BE2C (cell line): ENCODE results near the gene ZNF460.

Source experiments
- DNase-seq: peaks from one replicate; pipeline ENCODE4 v3.0.0-alpha.2; 2020
- H3K27me3 ChIP-seq: fragments of 250-450 bp; sonication (Bioruptor Pico); 2 replicates; pipeline ENCODE4 v1.5.1; 2020; ENCODE audit warnings: mild to moderate bottlenecking
- H3K36me3 ChIP-seq: fragments of 250-450 bp; sonication (Bioruptor Pico); 2 replicates; pipeline ENCODE4 v1.5.1; 2020; ENCODE audit warnings: mild to moderate bottlenecking
- H3K4me1 ChIP-seq: fragments of 250-450 bp; sonication (Bioruptor Pico); 2 replicates; pipeline ENCODE4 v1.5.1; 2020
- H3K4me3 ChIP-seq: 2 replicates; pipeline ENCODE4 v1.5.1; 2011; ENCODE audit warnings: low read depth, low read length
- H3K9me3 ChIP-seq: fragments of 250-450 bp; sonication (Bioruptor Pico); 2 replicates; pipeline ENCODE4 v1.5.1; 2020
- TF ChIP-seq, protein P1 (sequence below): IDR thresholded peaks from 2 replicates; pipeline ENCODE4 v1.5.1; 2012; ENCODE audit warnings: mild to moderate bottlenecking, low read depth, low read length

The ZNF460 gene

DNA sequence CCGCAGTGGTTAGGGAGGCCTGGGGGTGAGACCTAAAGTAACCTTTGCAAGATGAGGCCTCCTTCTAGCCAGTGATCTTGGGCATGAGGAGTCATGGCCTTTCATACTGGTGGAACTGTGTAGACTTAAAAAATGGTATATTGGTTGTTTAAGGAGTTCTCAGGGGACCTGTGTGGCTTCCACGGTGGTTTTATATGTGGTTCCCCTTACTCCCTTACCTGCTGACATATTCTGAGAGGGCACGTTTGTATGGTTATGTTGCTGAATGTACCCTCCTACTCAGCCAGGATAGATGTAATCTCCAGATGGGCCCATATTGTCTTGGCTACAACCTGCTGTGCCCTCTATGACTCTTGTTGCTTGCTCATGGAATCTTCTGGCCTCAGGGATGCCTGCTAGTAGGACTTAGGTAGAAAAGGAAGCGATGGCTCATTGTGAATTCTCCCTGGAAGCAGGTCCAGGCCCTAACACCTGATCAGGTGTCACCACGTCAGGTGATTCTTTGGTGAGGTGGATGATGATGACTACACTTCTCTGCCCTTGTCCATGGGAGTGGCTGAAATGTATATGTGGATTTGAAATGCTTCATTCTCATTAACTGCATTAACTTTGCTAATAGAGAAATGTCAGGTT, 1.8 kb downstream of the ZNF460 start:
- peak overlapping the region; percentile 99 for H3K4me3 ChIP-seq
- no peaks in the 10 kb centered on the region for H3K9me3 ChIP-seq
- no peak for DNase-seq
- TF ChIP-seq, protein P1, sequence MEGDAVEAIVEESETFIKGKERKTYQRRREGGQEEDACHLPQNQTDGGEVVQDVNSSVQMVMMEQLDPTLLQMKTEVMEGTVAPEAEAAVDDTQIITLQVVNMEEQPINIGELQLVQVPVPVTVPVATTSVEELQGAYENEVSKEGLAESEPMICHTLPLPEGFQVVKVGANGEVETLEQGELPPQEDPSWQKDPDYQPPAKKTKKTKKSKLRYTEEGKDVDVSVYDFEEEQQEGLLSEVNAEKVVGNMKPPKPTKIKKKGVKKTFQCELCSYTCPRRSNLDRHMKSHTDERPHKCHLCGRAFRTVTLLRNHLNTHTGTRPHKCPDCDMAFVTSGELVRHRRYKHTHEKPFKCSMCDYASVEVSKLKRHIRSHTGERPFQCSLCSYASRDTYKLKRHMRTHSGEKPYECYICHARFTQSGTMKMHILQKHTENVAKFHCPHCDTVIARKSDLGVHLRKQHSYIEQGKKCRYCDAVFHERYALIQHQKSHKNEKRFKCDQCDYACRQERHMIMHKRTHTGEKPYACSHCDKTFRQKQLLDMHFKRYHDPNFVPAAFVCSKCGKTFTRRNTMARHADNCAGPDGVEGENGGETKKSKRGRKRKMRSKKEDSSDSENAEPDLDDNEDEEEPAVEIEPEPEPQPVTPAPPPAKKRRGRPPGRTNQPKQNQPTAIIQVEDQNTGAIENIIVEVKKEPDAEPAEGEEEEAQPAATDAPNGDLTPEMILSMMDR: no peak
- no peaks in the 10 kb centered on the region for H3K27me3 ChIP-seq
- peaks cover 4% of the 10 kb centered on the region; the same call in 1 of the 2 replicates for H3K4me1 ChIP-seq
- H3K36me3 ChIP-seq: peaks cover 45% of the 10 kb centered on the region

DNA sequence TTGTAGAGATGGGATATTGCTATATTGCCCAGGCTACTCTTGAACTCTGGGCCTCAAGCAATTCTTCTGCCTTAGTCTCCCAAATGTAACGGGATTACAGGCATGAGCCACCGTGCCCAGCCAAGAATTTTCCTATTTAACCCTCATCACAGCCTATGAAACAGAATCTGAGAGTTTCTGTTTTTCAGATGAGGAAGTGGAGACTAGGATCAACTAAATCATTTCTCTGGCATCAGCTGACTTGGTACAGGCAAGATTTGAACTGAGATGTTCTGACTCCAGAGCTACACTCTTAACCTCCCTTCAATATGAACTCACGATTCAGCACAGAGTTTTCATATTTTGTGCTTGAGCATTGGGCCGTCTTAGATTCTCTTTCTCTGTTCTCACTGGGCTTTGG, 8.1 kb downstream of the ZNF460 start:
- Histone ChIP-seq H3K27me3 (no peaks in the 10 kb centered on the region), H3K4me1 (no peaks in the 10 kb centered on the region), H3K36me3 (peaks cover 94% of the 10 kb centered on the region), H3K9me3 (no peaks in the 10 kb centered on the region), H3K4me3 (no peak overlapping the region)
- TF ChIP-seq, protein P1: no peak
- no peak for DNase-seq

DNA sequence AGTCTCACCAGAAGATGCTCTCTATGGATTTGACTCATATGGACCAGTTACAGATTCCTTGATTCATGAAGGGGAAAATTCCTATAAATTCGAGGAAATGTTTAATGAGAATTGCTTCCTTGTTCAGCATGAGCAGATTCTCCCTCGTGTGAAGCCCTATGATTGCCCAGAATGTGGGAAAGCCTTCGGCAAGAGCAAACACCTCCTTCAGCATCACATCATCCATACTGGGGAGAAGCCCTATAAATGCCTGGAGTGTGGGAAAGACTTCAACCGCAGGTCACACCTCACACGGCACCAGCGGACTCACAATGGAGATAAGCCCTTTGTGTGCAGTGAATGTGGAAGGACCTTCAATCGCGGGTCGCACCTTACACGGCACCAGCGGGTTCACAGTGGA, 10.7 kb downstream of the ZNF460 start:
- H3K4me3 ChIP-seq: no peak overlapping the region
- no peak for DNase-seq
- TF ChIP-seq, protein P1: no peak
- H3K27me3 ChIP-seq: no peaks in the 10 kb centered on the region
- no peaks in the 10 kb centered on the region; the same call in 1 of the 2 replicates for H3K9me3 ChIP-seq
- H3K4me1 ChIP-seq: no peaks in the 10 kb centered on the region
- peaks cover 95% of the 10 kb centered on the region for H3K36me3 ChIP-seq

DNA sequence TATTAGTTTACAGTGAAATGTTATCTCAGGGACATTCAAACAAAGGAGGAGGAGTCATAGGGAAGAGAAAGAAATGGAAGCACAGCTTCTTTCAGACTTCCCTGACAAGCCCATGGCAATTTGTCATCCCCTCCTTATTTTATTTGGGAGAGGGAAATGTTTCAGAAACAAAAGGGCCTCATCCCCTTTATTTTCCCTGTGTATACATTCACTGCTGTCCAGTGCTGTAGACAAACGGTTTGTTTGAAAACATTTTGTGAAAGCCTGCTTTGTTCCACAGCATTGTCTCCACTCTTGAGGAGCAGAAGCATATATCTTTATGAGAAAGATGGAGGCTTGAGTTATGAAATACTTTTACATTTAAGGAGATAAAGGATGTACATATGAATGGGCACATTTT, 12.3 kb downstream of the ZNF460 start:
- TF ChIP-seq, protein P1: no peak
- DNase-seq: no peak
- H3K4me1 ChIP-seq: no peaks in the 10 kb centered on the region
- H3K27me3 ChIP-seq: no peaks in the 10 kb centered on the region
- H3K4me3 ChIP-seq: no peak overlapping the region
- H3K36me3 ChIP-seq: peaks cover 80% of the 10 kb centered on the region
- H3K9me3 ChIP-seq: no peaks in the 10 kb centered on the region; the same call in 1 of the 2 replicates

DNA sequence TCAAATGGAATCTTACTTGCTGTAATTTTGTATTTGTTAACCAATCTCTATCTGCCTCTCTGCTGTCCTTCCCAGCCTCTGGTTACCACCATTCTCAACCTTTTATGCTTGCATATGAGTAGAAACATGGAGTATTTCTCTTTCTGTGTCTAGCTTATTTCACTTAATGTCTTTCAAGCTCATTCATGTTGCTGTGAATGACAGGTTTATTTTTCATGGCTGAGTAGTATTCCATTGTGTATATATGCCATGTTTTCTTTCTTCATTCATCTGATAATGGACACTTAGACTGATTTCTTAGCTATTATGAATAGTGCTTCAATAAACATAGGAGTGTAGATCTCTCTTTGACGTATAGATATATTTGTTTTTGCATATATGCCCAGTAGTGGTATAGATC, 13.4 kb downstream of the ZNF460 start:
- no peak overlapping the region for H3K4me3 ChIP-seq
- H3K4me1 ChIP-seq: no peaks in the 10 kb centered on the region
- H3K36me3 ChIP-seq: peaks cover 75% of the 10 kb centered on the region
- TF ChIP-seq, protein P1: no peak
- H3K27me3 ChIP-seq: no peaks in the 10 kb centered on the region
- DNase-seq: no peak
- H3K9me3 ChIP-seq: no peaks in the 10 kb centered on the region; the same call in 1 of the 2 replicates

DNA sequence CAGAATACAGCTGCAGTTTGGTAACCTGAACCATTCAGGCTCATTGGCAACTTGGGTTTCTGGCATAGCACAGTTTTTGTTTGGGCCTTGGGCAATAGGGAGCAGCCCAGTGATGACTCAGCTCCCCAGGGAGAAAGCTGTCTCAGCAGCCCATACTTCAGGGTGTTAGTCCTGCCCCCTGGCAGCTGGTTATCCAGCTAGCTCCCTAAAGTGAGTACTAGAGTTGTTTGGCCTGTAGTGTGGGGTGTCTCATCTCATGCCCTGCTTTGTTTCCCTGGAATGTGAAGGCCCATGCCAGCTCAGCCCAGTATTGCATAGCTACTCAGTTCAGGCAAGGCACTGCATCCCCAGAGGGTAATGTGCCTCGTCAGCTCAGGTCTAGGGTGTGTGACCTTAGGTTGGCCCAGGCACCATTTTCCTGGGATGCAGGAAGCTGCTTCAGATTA, 21.8 kb downstream of the ZNF460 start:
- Histone ChIP-seq H3K9me3 (no peaks in the 10 kb centered on the region), H3K27me3 (no peaks in the 10 kb centered on the region), H3K4me1 (0 out of 2 replicates have a peak, but pooled peaks cover 3% of the 10 kb centered on the region), H3K36me3 (peaks cover 42% of the 10 kb centered on the region), H3K4me3 (no peak overlapping the region)
- peak; percentile 61 for DNase-seq
- TF ChIP-seq, protein P1: no peak
